Choroid plexus epithelial cell (primary cell): Measurements from ENCODE around the gene TOR2A.
A peak's percentile ranks its signal among the peaks of the same experiment; 100 is the strongest.

Experiments
- DNase-seq: peaks from one replicate; pipeline ENCODE4 v3.0.0-alpha.2; 2010; ENCODE audit warnings: low read depth
- H3K4me3 ChIP-seq: 2 replicates; pipeline ENCODE4 v1.5.1; 2011; ENCODE audit warnings: low read depth, mild to moderate bottlenecking, control low read depth, low read length, moderate library complexity
- CTCF ChIP-seq: conservative IDR thresholded peaks from 2 replicates; pipeline ENCODE4 v1.5.1; 2011; ENCODE audit warnings: low read depth, mild to moderate bottlenecking, control low read depth, inconsistent platforms, low read length, moderate library complexity

The TOR2A gene

GRCh38 chr9:127712867-127713266 is 22.2 kb downstream of the TOR2A start:
- no peak for TF ChIP-seq CTCF
- no peak overlapping the region for H3K4me3 ChIP-seq
- DNase-seq: no peak

GRCh38 chr9:127712371-127712770 is 22.7 kb downstream of the TOR2A start:
- H3K4me3 ChIP-seq: no peak overlapping the region
- no peak for DNase-seq
- TF ChIP-seq CTCF: no peak

- TF ChIP-seq CTCF: no peak
- no peak overlapping the region for H3K4me3 ChIP-seq
- no peak for DNase-seq
These were observed 23.2 kb downstream of the TOR2A start for GRCh38 chr9:127711831-127712274.

GRCh38 chr9:127711226-127711701 is 23.8 kb downstream of the TOR2A start:
- no peak for TF ChIP-seq CTCF
- no peak overlapping the region for H3K4me3 ChIP-seq
- no peak for DNase-seq

- no peak for TF ChIP-seq CTCF
- H3K4me3 ChIP-seq: no peak overlapping the region
- DNase-seq: no peak
These were observed 24.8 kb downstream of the TOR2A start for GRCh38 chr9:127710204-127710783.

GRCh38 chr9:127708952-127709587 is 26.0 kb downstream of the TOR2A start:
- H3K4me3 ChIP-seq: no peak overlapping the region
- TF ChIP-seq CTCF: no peak
- no peak for DNase-seq

GRCh38 chr9:127707766-127708165 is 27.3 kb downstream of the TOR2A start:
- no peak overlapping the region for H3K4me3 ChIP-seq
- no peak for DNase-seq
- TF ChIP-seq CTCF: peak; percentile 14
